ENCODE measurements around the gene RNPEPL1.
"Not testable (repeated sequence)": the region's sequence is repeated elsewhere in the genome, so short reads cannot be mapped to it uniquely, and the experiment has no call there.

RNPEPL1 gene

GRCh38 chr2:240567872-240568677, at the start of gene RNPEPL1:
TSS of gene RNPEPL1 (plus strand) at chr2:240568484. CDS start at chr2:240568587, 103 bp downstream.
- DNase-seq (ENCODE audit: extremely low read depth in 1 of 2, low read depth in 1 of 2) = no peak

GRCh38 chr2:240518981-240519380, 49.3 kb upstream of the RNPEPL1 start:
- DNase-seq (ENCODE audit: extremely low read depth in 1 of 2, low read depth in 1 of 2) = no peak

- DNase-seq (ENCODE audit: extremely low read depth in 1 of 2, low read depth in 1 of 2) = no peak
These were observed 48.7 kb upstream of the RNPEPL1 start for GRCh38 chr2:240519396-240520129.

- DNase-seq (ENCODE audit: extremely low read depth in 1 of 2, low read depth in 1 of 2) = no peak
These were observed 47.9 kb upstream of the RNPEPL1 start for GRCh38 chr2:240520130-240520973.

GRCh38 chr2:240520974-240521350, 47.3 kb upstream of the RNPEPL1 start:
- DNase-seq (ENCODE audit: extremely low read depth in 1 of 2, low read depth in 1 of 2) = no peak

GRCh38 chr2:240521885-240522284, 46.4 kb upstream of the RNPEPL1 start:
- DNase-seq (ENCODE audit: extremely low read depth in 1 of 2, low read depth in 1 of 2) = not testable (repeated sequence)

- no peak for DNase-seq (ENCODE audit: extremely low read depth in 1 of 2, low read depth in 1 of 2)
These were observed 45.9 kb upstream of the RNPEPL1 start for GRCh38 chr2:240522406-240522805.

GRCh38 chr2:240523451-240524281, 44.6 kb upstream of the RNPEPL1 start:
- no peak for DNase-seq (ENCODE audit: extremely low read depth in 1 of 2, low read depth in 1 of 2)

- no peak for DNase-seq (ENCODE audit: extremely low read depth in 1 of 2, low read depth in 1 of 2)
These were observed 43.1 kb upstream of the RNPEPL1 start for GRCh38 chr2:240524963-240525718.

GRCh38 chr2:240525802-240526201, 42.5 kb upstream of the RNPEPL1 start:
- DNase-seq (ENCODE audit: extremely low read depth in 1 of 2, low read depth in 1 of 2) = no peak

GRCh38 chr2:240526521-240526920, 41.8 kb upstream of the RNPEPL1 start:
- no peak for DNase-seq (ENCODE audit: extremely low read depth in 1 of 2, low read depth in 1 of 2)

GRCh38 chr2:240527153-240527750, 41.0 kb upstream of the RNPEPL1 start:
- no peak for DNase-seq (ENCODE audit: extremely low read depth in 1 of 2, low read depth in 1 of 2)

- DNase-seq (ENCODE audit: extremely low read depth in 1 of 2, low read depth in 1 of 2) = no peak
These were observed 39.8 kb upstream of the RNPEPL1 start for GRCh38 chr2:240528406-240529040.

GRCh38 chr2:240529344-240529999, 38.8 kb upstream of the RNPEPL1 start:
- DNase-seq (ENCODE audit: extremely low read depth in 1 of 2, low read depth in 1 of 2) = no peak

GRCh38 chr2:240530181-240530580, 38.1 kb upstream of the RNPEPL1 start:
- no peak for DNase-seq (ENCODE audit: extremely low read depth in 1 of 2, low read depth in 1 of 2)

- no peak for DNase-seq (ENCODE audit: extremely low read depth in 1 of 2, low read depth in 1 of 2)
These were observed 37.2 kb upstream of the RNPEPL1 start for GRCh38 chr2:240531038-240531437.

- DNase-seq (ENCODE audit: extremely low read depth in 1 of 2, low read depth in 1 of 2) = no peak
These were observed 36.1 kb upstream of the RNPEPL1 start for GRCh38 chr2:240532031-240532775.
